GM12892 (cell line): ENCODE results near the gene C1orf198.

Experiments
- DNase-seq: peaks from one replicate; pipeline ENCODE4 v3.0.0; 2011; ENCODE audit not compliant: insufficient read length
- FAIRE-seq: peaks from 2 replicates; lab custom pipeline; 2011; peaks lifted over from hg19 to GRCh38; lab: Jason Lieb, UNC
- POLR2A ChIP-seq: IDR thresholded peaks from 2 replicates; pipeline ENCODE4 v1.6.1; 2011; ENCODE audit warnings: low read depth, low read length, control low read depth
- POLR2AphosphoS5 ChIP-seq: IDR thresholded peaks from 2 replicates; pipeline ENCODE4 v1.6.1; 2011; ENCODE audit warnings: low read depth, low read length, control low read depth
- TAF1 ChIP-seq: IDR thresholded peaks from 2 replicates; pipeline ENCODE4 v1.6.1; 2011; ENCODE audit warnings: low read depth, mild to moderate bottlenecking, control low read depth, low read length, borderline replicate concordance

The C1orf198 gene

GRCh38 chr1:230794431-230794830 is 73.9 kb downstream of the C1orf198 start:
- no peak for DNase-seq
- TF ChIP-seq POLR2A (no peak), TAF1 (no peak), POLR2AphosphoS5 (no peak)
- no peak for FAIRE-seq

GRCh38 chr1:230793463-230793745 is 74.9 kb downstream of the C1orf198 start:
- FAIRE-seq = no peak
- DNase-seq = no peak
- no peak for TF ChIP-seq POLR2A
- no peak for TF ChIP-seq TAF1
- no peak for TF ChIP-seq POLR2AphosphoS5

GRCh38 chr1:230792691-230793462 is 75.4 kb downstream of the C1orf198 start:
- no peak for TF ChIP-seq POLR2A
- no peak for TF ChIP-seq TAF1
- TF ChIP-seq POLR2AphosphoS5 = no peak
- FAIRE-seq (no peak), DNase-seq (no peak)

- TF ChIP-seq TAF1 (no peak), POLR2AphosphoS5 (no peak), POLR2A (no peak)
- FAIRE-seq (no peak), DNase-seq (no peak)
Observed at GRCh38 chr1:230791986-230792564, 76.2 kb downstream of the C1orf198 start.

- FAIRE-seq = no peak
- TF ChIP-seq POLR2A (no peak), TAF1 (no peak), POLR2AphosphoS5 (no peak)
- no peak for DNase-seq
Observed at GRCh38 chr1:230790026-230790425, 78.3 kb downstream of the C1orf198 start.

- FAIRE-seq (no peak), DNase-seq (no peak)
- TF ChIP-seq TAF1 (no peak), POLR2A (no peak), POLR2AphosphoS5 (no peak)
Observed at GRCh38 chr1:230788561-230789275, 79.6 kb downstream of the C1orf198 start.

GRCh38 chr1:230787471-230787870 is 80.8 kb downstream of the C1orf198 start:
- no peak for FAIRE-seq
- TF ChIP-seq TAF1 (no peak), POLR2A (no peak), POLR2AphosphoS5 (no peak)

More at GRCh38 chr1:230787471-230787870, 80.8 kb downstream of the C1orf198 start:
- DNase-seq = no peak
